SU-DHL-6 (cell line): Measurements from ENCODE around the gene RHEX.

Experiments used
- EZH2phosphoT487 ChIP-seq: fragments of 200-600 bp; sonication (generic), shearing (Covaris generic); conservative IDR thresholded peaks from 2 replicates; pipeline ENCODE4 v1.6.1; 2018; ENCODE audit warnings: mild to moderate bottlenecking, antibody characterized with exemption, low read length, moderate library complexity, mixed read lengths
- TF ChIP-seq, protein P1 (sequence below): fragments of 200-600 bp; sonication (generic); IDR thresholded peaks from one replicate; pipeline ENCODE4 v1.5.1; 2017; ENCODE audit warnings: antibody characterized with exemption, mild to moderate bottlenecking, low read length, moderate library complexity; ENCODE audit not compliant: insufficient read depth, poor library complexity, severe bottlenecking

DNA sequence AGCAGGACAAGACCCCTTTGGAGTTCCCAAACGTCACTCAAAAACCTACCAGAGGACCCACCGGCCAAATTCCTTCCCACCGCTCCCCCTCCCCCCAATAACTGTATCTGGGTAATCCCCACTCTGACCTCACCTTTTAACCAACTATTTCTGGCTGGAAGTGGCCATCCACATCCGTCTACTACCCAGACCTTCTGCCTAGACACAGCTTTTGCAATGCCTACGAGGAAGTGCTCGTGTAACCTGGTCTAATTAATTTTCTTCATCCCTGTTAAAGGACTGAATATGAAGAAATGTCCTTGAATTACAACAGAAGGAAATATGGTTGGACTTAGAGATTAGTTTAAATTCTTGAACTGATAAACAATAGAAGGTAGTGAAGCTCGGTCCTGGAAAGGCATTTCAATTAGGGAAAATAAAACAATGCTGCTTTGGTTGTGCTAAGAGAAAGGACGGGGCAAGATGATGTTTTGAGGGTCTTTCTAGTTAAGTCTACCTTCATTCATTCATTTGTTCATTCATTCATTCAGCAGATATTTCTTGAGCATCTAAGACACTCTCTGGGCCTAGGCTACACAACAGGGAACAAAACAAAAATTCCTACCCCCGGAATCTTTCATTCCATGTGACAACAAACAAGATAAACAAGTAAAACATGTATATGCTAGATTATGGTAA is 45.4 kb downstream of the RHEX start:
- TF ChIP-seq, protein P1, sequence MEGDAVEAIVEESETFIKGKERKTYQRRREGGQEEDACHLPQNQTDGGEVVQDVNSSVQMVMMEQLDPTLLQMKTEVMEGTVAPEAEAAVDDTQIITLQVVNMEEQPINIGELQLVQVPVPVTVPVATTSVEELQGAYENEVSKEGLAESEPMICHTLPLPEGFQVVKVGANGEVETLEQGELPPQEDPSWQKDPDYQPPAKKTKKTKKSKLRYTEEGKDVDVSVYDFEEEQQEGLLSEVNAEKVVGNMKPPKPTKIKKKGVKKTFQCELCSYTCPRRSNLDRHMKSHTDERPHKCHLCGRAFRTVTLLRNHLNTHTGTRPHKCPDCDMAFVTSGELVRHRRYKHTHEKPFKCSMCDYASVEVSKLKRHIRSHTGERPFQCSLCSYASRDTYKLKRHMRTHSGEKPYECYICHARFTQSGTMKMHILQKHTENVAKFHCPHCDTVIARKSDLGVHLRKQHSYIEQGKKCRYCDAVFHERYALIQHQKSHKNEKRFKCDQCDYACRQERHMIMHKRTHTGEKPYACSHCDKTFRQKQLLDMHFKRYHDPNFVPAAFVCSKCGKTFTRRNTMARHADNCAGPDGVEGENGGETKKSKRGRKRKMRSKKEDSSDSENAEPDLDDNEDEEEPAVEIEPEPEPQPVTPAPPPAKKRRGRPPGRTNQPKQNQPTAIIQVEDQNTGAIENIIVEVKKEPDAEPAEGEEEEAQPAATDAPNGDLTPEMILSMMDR, result no peak
- no peak for TF ChIP-seq EZH2phosphoT487
